ENCODE data around the gene NPM1.
A peak's percentile ranks its signal among the peaks of the same experiment; 100 is the strongest.

Gene NPM1

GRCh38 chr5:171415115-171415730 is 27.6 kb downstream of the NPM1 start:
- DNase-seq, result no peak

- no peak for DNase-seq
Measured at GRCh38 chr5:171416160-171417049, 28.8 kb downstream of the NPM1 start.

DNA sequence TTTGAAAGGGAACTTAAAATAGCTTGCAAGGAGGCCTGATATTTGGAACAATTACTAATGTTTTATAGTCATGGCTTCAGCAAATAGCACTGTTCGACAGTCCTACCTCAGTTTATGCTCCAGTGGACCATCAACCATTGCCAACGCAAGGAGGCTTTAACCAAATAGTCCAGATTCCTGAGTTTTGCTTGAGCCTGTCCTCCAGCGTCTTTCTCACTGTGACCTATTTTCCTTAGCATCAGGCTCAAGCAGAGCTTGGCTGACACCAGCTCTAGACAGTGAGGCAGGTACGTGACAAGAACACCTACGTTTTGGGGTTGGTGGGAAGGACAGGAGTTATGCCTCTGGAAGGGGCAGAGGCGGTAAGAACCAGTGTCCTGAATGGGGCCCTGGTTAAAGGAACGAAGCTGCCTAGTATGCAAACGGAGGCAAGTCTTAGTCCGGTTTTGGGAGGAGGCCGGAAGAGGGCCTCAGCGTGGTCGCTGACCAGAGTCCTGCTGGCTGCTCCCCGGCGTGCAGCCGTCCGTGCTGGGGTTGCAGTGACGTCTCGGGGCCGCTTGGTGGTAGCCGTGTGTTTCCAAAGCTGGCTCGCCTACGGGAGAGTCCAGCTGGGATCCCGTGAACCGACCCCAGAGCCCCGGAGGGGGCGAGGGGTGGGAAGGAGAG is 30.8 kb downstream of the NPM1 start:
- DNase-seq, result peak; percentile 63

DNA sequence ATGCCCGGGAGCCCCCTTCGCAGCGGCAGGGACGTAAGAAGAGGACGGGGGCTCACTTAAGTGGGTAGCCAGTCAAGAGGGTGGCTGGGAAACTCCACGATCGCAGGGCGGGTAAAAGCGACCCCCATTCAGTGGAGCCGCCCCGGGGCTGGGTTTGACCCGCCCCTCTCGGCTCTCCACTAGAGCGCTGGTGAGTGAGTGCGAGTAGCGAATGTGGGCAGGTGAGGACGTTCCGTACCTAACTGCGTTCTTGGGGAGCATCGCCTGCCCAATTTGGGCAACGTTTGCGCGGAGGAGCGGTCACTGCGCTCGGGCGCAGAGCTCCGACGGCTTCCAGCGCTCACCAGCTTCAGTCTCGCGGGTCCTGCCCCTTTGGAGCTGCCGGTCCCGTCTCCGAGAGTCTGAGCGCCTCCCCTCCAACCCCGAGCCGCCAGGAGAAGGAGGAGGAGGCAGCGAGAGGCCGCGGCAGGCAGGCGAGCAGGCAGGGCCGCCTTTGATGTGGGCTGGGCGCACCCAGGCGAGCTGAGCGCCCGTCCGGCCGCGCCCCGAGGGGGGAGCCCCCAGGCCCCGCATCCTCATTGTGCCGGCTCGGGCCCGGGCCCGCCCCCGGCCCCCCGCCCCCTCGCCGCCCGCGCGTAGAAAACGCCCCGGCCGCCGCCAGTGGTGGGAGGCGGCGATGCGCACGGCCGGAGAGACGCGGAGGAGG is 31.5 kb downstream of the NPM1 start, which contains the start of gene FGF18:
Gene FGF18, plus strand, starts transcription at position 666 of the 706 bp plus-strand sequence. CDS start 553 bp downstream, outside the sequence.
- peak; percentile 42 for DNase-seq

- DNase-seq, result peak; percentile 71
Measured at GRCh38 chr5:171419688-171420430, 32.2 kb downstream of the NPM1 start.

GRCh38 chr5:171420431-171421241 is 33.0 kb downstream of the NPM1 start:
- no peak for DNase-seq

DNA sequence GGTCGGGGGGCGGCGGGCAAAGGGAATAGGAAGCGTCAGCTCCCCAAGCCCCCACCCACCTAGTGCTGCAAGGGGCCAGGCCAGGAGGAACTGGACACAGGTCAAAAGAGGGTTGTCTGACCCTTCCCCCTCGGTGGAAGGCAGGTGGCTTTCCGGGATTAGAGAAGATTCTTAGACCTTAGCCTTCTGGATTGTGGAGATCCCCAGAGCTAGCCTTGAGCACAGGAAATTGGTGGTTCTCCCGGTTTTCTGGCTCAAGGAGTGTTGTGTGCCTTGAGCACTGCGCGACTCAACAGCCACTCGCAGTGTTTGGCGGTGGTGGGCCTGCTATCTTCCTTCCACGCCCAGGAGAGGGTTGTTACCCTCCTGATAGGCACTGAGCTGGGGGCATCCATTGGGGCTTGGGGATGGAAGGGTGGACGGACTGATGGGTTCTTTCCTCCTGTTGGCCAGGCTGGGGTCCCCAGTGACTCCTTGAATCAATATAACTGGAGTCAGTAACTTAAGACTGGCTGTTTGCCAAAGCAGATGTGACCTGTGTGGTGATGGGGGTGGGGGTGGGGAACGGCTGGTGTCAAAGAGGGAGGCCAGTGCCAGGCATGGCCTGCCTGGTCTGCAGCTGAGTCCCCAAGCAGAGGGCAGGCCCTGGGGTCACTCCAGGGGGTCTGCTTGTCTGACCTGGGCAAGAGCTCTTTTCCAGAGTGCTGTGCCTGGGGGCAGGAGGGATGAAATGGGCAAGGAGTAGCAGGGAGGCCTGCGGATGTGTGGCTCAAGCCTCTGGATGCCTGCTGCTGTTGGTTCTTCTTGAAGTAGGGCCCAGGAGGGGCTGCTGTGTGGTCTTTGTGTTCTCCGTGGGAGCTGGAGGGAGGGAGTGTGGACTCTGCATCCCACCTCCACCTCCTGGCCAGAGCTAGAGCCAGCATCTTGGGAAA is 33.9 kb downstream of the NPM1 start:
- no peak for DNase-seq

- DNase-seq, result no peak
Measured at GRCh38 chr5:171422495-171422894, 34.8 kb downstream of the NPM1 start.

GRCh38 chr5:171422902-171423663 is 35.4 kb downstream of the NPM1 start:
- DNase-seq, result no peak

DNA sequence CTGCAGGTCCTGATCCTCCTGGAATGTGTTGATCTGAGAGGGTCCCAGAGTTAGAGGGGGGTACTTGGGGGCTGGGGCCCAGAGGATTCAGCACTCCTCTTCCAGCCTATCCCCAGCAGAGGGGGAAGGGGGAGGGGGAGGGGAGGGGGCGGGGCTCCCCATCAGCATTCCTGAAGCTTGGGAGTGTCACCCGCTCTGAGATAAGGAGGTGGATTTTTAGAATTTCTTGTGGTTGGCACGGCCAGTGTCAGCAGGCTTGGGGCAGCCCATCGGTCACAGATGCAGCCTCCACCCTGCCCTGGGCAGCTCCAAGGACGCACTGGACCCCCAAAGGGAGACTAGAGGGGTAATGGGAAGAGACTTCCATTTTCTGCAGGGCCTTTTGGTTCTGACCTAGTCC is 37.1 kb downstream of the NPM1 start:
- no peak for DNase-seq

GRCh38 chr5:171425596-171426244 is 38.1 kb downstream of the NPM1 start:
- no peak for DNase-seq

DNA sequence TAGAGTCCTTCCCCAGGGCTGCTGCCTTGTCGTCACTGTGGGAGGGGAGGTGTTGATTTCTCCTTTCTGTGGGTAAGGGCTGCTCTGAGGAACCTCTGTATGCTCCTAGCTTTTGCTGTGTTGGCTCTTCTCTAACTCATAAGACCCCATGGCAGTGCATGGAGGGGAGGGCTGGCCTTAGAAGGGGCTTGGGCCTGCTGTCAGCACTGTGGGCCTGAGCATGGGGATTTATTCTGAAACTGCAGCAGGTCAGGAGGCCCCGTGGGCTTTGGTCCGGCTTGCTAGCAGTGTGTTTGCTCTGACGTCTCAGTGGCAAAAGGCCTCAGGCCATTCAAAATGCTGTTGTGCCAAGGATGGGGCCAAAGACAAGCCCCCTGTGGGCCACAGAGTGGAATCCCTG is 38.6 kb downstream of the NPM1 start:
- DNase-seq, result no peak

DNA sequence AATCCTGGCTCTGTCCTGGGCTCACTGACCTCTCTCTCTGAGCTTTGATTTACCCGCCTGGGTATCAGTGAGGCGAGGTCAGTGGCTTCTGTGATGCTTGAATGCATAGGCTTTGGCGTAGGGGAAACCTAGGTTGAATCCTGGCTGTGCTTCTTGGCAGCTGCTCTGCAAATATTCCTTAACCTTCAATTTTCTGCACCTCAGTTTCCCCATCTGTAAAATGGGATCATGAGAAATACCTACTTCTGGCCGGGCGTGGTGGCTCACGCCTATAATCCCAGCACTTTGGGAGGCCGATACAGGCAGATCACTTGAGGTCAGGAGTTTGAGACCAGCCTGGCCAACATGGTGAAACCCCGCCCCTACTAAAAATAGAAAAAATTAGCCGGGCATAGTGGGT is 39.0 kb downstream of the NPM1 start:
- no peak for DNase-seq

GRCh38 chr5:171427318-171428167 is 39.9 kb downstream of the NPM1 start:
- DNase-seq, result no peak

DNA sequence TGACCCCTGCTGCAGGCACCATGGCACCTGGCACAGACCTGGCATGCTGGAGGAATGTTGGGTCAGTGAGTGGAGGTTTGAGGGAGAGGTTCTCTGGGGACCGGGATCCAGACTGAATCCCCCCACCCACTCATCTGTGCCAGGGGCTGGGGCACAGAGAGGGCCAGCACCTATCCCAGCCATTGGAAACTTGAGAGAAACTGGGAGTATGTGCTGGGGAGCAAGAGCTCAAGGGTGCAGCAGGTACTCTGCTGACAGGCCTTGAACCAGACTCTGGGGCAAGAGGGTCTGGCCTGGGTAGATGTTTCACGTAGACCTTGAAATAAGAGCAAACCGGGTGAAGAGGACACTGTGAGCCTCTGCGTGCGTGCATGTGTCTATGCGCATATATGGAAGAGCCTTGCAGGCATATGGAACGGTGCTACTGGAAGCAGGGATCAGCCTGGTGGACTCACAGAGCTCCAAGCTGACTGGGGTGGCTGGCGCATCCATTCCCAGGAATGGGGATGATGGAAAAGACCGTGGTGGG is 40.6 kb downstream of the NPM1 start:
- DNase-seq, result no peak

DNA sequence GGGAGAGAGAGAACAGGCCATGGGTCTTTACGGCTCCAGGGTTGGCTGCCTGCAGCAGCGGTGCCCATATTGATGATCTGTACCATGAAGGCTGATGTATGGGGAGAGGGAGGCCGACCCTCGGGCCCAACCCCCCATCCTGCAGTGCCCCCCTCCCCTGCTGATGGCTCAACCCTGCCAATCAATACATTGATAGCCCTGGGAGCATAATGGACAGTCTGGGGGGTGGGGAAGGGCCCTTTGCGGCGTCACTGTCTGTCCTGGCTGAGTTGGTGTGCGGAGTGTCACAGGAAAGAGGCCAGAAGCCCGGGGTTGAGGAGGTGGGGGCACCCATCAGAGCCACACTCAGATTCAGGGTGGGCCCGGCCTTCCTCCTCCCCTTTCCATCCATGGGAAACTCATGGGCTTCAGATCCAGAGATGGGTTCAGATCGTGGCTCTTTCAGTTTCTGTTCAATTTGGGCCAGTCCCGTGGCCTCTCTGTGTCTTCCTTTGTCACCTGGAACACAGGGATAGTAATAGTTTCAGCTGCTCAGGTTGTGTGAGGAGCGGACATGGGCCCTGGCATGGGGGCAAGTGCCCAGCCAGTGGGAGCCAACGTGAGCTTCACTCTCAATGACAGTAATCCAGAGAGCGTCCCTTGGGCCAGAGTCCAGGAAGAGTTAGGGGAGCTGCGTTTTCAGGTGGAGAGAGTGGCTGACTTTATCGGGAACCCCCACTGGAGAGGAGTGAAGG is 41.3 kb downstream of the NPM1 start:
- DNase-seq, result no peak

DNA sequence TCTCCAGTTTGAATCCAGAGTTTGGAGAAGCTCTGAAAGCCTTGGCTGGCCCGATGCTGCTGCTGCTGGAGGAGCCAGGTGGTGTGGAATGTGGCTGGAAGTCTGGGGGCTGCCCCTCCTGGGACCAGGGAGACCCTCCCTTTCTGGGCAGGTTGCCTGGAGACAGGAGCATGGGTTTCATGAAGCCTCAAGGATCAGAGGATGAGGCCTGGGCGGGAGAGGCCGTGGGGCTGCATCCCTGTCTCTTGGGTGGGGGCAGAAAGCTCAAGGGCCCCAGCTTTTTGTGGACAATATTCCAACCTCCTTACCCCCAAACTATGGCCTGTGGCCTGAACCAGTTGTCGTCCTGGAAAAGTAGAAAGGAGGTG is 41.9 kb downstream of the NPM1 start:
- DNase-seq, result no peak

All from NCI-H748 treated with DMSO at 0.1 percent for 48 hours (cell line).